Measurements from ENCODE around the gene CIAO1. TPM values are rescaled to one million over a fixed set of nuclear protein-coding genes. Genes with fewer than 3 reads are reported as not detected.
A peak's percentile ranks its signal among the peaks of the same experiment; 100 is the strongest.

Gene CIAO1
- total and polyA plus RNA-seq, 2 donors (not counting 1 experiment from before 2014, with no cell fraction given): 74.8 to 85.4 TPM

- ChIA-PET POLR2A (interaction anchor here (0.5 to 2.5 kb wide), 6 partner anchors 15 to 499 kb away, joined by 4 to 22 read pairs (median 6); partner anchors contain the start of genes ITPRIPL1 and NCAPH), CTCF (interaction anchor here (0.7 to 1.7 kb wide), 5 partner anchors 15 to 453 kb away, joined by 3 to 7 read pairs (median 5); no protein-coding TSS in a partner anchor)
- H3K27me3 Mint-ChIP-seq: no peaks in the 10 kb centered on the region
- H3K27ac Mint-ChIP-seq: peak overlapping the region; percentile 99
- H3K36me3 ChIP-seq (replicated peaks in 1 of 2; ENCODE audit: control extremely low read depth in 1 of 2, control insufficient read depth in 1 of 2, extremely low read depth in 1 of 2, insufficient read depth in 2 of 2, low read length in 1 of 2): peaks cover 0 to 37% of the 10 kb centered on the region in 2 experiments
- peaks cover 18 to 22% of the 10 kb centered on the region in 2 donors for H3K4me1 ChIP-seq (ENCODE audit: control insufficient read depth in 2 of 2, insufficient read depth in 2 of 2, low read length in 2 of 2)
- no peaks in the 10 kb centered on the region for H3K27me3 ChIP-seq (replicated peaks in 1 of 4; ENCODE audit: control extremely low read depth in 1 of 4, control insufficient read depth in 3 of 4, insufficient read depth in 4 of 4, low read length in 3 of 4)
- ATAC-seq (ENCODE audit: low read depth) (no peak), DNase-seq (no peak)
- TF ChIP-seq EZH2 (IDR thresholded peaks at IDR 0.05; ENCODE audit: borderline replicate concordance, insufficient read depth, low read depth, low read length, poor library complexity, severe bottlenecking): no peak
- no peak for TF ChIP-seq CTCF (IDR thresholded peaks at IDR 0.05)
- no peaks in the 10 kb centered on the region for H3K9me3 Mint-ChIP-seq (ENCODE audit: insufficient read depth)
- H3K4me3 ChIP-seq (ENCODE audit: control extremely low read depth in 1 of 5, extremely low read depth in 1 of 5, insufficient read depth in 1 of 5, low read depth in 2 of 5, low read length in 4 of 5): peak overlapping the region; percentile 70 to 97 (median 80)
- peaks cover 60% of the 10 kb centered on the region for H3K79me2 ChIP-seq (ENCODE audit: control insufficient read depth, insufficient read depth, low read length)
- H3K4me1 Mint-ChIP-seq: peaks cover 49% of the 10 kb centered on the region
- peak overlapping the region; percentile 89 to 91 for H3K27ac ChIP-seq (ENCODE audit: low read length in 2 of 2)
- H3K9ac ChIP-seq (ENCODE audit: low read length): peak overlapping the region; percentile 76
- WGBS (ENCODE audit: insufficient coverage): 25% methylated on average over 6 of the region's 9 CpGs
- H4K20me1 ChIP-seq (ENCODE audit: control insufficient read depth, insufficient read depth, low read length, poor library complexity, severe bottlenecking): peaks cover 25% of the 10 kb centered on the region
- peak overlapping the region; percentile 99 for H3K4me3 Mint-ChIP-seq
- no peaks in the 10 kb centered on the region for H3K9me3 ChIP-seq (ENCODE audit: control extremely low read depth in 1 of 3, control insufficient read depth in 2 of 3, insufficient read depth in 1 of 3, low read length in 2 of 3)
- H2AFZ ChIP-seq (ENCODE audit: insufficient read depth, low read depth, low read length, poor library complexity, severe bottlenecking): peak overlapping the region; percentile 87
- intact Hi-C loops (cut with micrococcal nuclease): loop anchor here (1.0 to 2.0 kb wide), 5 partner anchors 15 to 202 kb away; partner anchors contain the start of genes CIAO1 and NCAPH
- peak overlapping the region; percentile 74 for H3K4me2 ChIP-seq (replicated peaks; ENCODE audit: low read depth, low read length, poor library complexity, severe bottlenecking)
Observed at GRCh38 chr2:96305979-96306308, 39.9 kb downstream of the CIAO1 start.

DNA sequence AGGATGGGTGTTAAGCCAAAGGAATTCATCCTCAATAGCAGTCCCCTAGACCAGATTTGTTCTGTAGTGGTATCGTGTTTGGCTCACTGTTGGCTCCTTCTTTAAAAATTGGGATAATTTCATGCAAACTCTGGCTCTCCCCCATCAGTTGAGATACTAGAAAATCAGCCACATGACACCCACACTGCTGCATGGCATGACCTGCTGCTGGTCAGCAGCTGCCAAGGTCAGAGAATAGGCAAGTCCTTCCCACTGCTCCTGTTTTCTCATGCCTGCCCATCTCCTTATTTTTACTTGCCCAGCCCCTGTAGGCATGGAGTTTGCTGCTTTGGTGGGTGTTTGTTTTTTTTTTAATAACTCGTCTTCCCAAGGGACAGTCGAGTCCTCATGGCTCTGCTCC is 40.3 kb downstream of the CIAO1 start:
- Histone ChIP-seq H2AFZ (ENCODE audit: insufficient read depth, low read depth, low read length, poor library complexity, severe bottlenecking) (peak overlapping the region; percentile 87), H3K79me2 (ENCODE audit: control insufficient read depth, insufficient read depth, low read length) (peaks cover 57% of the 10 kb centered on the region), H3K4me2 (replicated peaks; ENCODE audit: low read depth, low read length, poor library complexity, severe bottlenecking) (peak overlapping the region; percentile 74), H3K4me1 (ENCODE audit: control insufficient read depth in 2 of 2, insufficient read depth in 2 of 2, low read length in 2 of 2) (peaks cover 18 to 22% of the 10 kb centered on the region in 2 donors), H3K9ac (ENCODE audit: low read length) (peak overlapping the region; percentile 76), H3K27me3 (replicated peaks in 1 of 4; ENCODE audit: control extremely low read depth in 1 of 4, control insufficient read depth in 3 of 4, insufficient read depth in 4 of 4, low read length in 3 of 4) (no peaks in the 10 kb centered on the region), H3K9me3 (ENCODE audit: control extremely low read depth in 1 of 3, control insufficient read depth in 2 of 3, insufficient read depth in 1 of 3, low read length in 2 of 3) (no peaks in the 10 kb centered on the region), H4K20me1 (ENCODE audit: control insufficient read depth, insufficient read depth, low read length, poor library complexity, severe bottlenecking) (peaks cover 21% of the 10 kb centered on the region), H3K4me3 (ENCODE audit: control extremely low read depth in 1 of 5, extremely low read depth in 1 of 5, insufficient read depth in 1 of 5, low read depth in 2 of 5, low read length in 4 of 5) (peak overlapping the region in 4 of 5 experiments; percentile 70 to 97 (median 75)), H3K27ac (ENCODE audit: low read length in 2 of 2) (peak overlapping the region; percentile 89 to 91), H3K36me3 (replicated peaks in 1 of 2; ENCODE audit: control extremely low read depth in 1 of 2, control insufficient read depth in 1 of 2, extremely low read depth in 1 of 2, insufficient read depth in 2 of 2, low read length in 1 of 2) (peaks cover 0 to 32% of the 10 kb centered on the region in 2 experiments)
- H3K9me3 Mint-ChIP-seq (ENCODE audit: insufficient read depth): no peaks in the 10 kb centered on the region
- H3K4me1 Mint-ChIP-seq: peaks cover 45% of the 10 kb centered on the region
- peak overlapping the region; percentile 99 for H3K4me3 Mint-ChIP-seq
- no peaks in the 10 kb centered on the region for H3K27me3 Mint-ChIP-seq
- no peak for TF ChIP-seq CTCF (IDR thresholded peaks at IDR 0.05)
- CTCF ChIA-PET: interaction anchor here (0.7 to 1.7 kb wide), 4 partner anchors 15 to 453 kb away, joined by 3 to 6 read pairs (median 4); no protein-coding TSS in a partner anchor
- no peak for DNase-seq
- WGBS (ENCODE audit: insufficient coverage): 100% methylated on average over 2 of the region's 3 CpGs
- intact Hi-C loops (cut with micrococcal nuclease): no loop called here
- POLR2A ChIA-PET: interaction anchor here (1.7 to 2.5 kb wide), 4 partner anchors 14 to 203 kb away, joined by 4 to 22 read pairs (median 9); partner anchors contain the start of genes ITPRIPL1 and NCAPH
- H3K27ac Mint-ChIP-seq: peak overlapping the region; percentile 99
- no peak for ATAC-seq (ENCODE audit: low read depth)
